CD1c-positive myeloid dendritic cell (primary cell): ENCODE results near the gene SYNE3.

ENCODE experiments used
- DNase-seq: peaks from one replicate; pipeline ENCODE4 v3.0.0-alpha.2; 2016; ENCODE audit errors: extremely low spot score

SYNE3 gene

DNA sequence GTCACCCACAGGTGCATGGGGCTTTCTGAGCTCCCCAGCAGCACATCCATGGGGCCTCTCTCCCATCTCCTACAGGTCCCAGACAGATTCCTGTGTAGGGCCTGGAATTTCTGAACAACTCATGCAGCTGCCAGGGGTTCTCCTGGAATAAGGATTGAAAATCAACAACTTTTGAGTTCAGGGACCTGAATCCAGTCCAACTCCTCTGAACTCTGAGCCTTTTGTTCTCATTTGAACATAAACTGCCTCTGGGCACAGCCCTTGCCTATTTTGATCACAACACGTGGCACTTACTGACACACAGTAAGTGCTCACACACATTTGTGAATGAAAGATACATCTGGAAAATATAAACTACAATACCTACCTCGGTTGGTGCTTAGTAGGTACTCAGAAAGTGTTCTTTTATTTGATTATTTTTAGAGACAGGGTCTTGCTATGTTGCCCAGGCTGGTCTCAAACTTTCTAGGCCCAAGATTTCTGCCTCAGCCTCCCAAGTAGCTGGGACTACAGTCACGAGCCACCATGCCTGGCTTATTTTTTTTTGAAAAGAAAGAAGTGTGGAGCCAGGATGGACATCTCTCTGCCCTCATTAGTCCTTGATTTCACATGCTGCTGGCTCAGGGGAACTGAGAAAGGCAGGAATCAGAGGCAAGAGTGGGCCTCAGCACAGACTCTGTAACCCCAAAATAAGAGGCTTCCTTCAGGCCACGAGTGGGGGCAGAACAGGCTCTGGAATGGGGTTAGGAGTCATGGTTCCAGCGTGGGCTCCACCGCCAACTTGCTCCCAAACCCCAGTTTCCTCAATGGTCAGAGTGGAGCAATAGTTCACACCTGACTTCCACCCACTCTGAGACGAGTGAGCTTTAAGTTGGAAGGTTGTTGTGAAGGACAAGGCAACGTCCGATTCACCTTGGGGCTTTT lies 27.0 kb downstream of the SYNE3 start:
- no peak for DNase-seq

DNA sequence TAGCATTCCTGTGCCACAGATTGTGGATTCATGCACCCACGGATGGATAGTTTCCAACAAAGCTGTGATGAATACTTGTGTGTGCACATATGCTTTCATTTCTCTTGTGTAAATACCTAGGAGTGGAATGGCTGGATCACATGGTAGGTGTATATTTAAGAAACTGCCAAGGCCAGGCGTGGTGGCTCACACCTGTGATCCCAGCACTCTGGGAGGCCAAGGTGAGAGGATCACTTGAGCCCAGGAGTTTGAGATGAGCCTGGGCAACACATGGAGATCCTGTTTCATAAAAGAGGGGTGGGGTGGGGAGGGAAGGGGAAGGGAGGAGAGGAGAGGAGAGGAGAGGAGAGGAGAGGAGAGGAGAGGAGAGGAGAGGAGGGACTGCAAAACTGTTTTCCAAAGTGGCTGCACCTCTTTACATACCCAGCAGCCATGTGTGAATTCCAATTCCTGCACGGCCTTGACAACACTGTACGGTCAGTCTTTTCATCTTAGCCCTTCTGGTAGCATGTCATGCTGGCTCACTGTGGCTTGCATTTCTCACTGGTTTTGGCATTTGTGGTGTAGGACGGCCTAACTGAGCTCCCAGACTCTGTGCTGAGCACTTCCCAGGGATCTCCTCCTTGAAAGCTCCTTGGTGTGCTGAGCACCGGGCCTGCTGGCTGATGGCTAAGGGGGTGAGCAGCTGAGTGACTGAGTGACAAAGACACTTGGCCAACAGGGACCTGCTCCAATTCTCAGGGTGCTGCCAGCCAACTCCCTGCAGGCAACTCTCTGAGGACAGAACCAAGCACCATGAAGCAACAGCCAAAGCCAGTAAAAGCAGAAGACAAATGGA lies 27.9 kb downstream of the SYNE3 start:
- no peak for DNase-seq

DNA sequence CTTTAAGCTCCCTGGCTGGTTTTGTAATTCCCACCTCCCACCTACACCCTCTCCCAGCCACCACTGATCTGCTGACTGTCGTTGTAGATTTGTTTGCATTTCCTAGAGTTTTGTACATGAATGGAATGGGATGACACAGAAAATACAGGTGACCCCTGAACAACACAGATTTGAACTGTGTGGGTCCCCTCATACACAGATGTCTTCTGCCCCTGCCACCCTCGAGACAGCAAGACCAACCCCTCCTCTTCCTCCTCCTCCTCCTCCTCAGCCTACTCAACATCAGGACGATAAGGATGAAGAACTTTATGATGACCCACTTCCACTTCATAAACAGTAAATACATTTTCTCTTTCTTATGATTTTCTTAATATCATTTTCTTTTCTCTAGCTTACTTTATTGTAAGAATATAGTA lies 28.8 kb downstream of the SYNE3 start:
- no peak for DNase-seq

DNA sequence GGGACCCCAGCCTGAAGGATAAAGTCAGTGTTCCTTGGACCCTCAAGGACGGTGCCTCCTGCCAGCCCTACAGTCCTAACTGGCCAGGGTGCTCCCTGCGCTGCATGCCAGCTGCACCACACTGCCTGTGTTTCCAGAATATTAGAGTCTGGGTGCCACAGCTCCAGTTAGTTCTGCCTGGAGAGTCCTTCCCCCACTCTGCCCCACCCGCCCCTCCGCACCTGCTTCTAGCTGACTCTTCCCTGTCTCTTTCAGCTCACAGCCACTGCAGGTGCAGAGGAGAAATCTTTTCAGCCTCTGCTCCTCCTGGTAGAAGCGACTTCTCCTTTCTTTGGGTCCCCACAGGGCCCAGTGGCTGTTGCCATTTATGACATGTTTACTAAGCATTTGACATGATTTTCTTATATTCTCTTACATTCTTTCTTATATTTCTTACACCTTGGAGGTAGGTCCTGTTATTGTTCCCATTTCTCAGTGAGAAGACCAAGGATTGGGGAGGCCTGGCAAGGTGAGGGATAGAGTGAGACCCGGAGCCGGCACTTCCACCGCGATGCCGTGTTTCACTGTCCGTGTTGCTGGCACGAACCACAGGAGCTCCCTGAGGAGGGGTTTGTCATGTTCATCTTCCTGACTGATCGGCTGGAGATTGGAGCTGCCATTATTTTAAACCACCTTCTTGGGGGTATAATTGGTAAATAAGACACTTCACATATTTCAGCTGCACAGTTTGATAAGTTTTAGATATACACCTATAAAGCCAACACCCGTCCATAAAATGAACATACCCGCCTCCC lies 29.4 kb downstream of the SYNE3 start:
- no peak for DNase-seq

DNA sequence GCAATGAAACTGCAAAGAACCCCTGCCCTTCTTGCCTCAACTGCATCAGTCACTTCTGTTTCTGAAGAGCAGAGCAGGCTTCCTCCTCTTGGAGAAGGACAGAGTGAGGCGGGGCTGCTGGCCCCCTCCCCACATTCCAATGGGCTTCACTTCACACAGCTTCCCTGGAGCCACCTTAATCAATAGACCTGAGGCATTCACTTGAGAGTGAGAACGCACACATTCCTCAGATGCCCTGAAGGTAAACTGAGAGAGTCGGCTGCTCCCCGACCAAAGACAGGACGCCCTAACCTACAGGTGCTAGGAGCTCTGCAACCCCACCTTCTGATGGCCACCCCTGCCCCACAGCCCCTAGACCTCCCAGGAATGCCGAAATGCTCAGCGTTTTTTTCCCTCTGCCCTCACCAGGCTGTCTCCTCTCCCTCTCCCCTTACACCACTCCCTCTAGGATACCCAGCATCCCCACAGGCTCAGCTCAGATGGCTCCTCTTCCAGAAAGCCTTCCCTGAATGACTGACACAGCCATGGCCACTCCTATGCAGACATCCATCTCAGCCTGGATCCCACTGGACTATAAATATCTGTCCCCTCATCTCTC lies 31.1 kb downstream of the SYNE3 start:
- no peak for DNase-seq

DNA sequence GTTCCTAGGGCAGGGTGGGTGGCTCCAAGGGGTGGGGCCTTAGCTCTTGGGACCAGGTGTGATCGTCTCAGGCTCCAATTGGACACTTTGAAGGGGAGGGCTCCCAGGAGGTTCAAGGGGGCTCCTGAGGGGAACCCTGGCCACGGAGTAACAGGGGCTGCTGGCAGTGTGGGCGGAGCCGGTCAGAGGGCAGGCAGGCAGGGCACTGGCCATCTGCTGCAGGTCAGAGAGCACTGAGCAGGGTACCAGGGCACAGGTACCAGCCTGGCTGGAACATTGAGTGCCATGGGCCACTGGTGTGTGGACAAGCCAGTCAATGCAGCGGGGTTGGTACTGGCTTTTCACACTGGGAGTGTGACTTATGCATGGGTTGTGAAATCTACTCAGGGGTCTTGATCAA lies 32.2 kb downstream of the SYNE3 start:
- DNase-seq = no peak

DNA sequence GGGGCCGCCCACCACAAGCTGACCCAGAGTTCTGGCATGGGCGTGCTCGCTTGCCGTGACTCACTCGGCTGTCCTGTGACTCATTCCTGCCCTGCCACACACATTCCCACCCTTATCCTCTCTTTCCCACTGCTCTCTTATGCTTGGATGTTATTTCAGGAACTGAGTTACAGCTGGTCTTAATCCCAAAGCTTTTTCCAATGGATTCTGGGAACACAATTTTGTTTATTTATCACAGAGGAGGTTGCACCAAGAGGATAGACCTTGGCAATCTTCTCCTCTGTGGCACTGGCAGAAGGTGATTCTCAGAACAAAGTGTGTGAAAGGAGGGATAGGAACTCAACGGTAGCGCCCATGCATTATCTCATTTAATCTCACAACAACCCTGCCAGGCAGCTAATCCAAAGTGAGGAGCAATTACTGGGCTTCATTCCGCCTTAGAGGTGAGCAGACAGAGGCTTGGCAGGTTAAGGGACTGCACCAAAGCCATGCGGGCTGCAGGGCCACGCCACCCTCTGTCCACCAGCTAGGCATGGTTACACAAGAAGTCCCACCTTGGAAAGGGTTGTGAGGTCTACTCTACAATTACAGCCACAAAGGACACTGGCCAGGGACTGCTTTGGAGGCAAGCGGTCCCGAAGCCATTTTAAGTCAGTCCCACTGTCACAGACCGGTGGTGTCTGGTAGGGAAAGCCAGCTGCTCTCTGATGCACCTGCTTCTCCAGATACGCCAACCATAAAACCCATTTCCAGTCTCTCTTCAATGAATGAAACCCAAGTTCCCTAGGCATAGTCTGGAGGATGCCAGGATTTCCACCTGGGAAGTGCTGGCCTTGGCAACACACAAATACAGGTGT lies 32.9 kb downstream of the SYNE3 start:
- DNase-seq = peak; percentile 62

DNA sequence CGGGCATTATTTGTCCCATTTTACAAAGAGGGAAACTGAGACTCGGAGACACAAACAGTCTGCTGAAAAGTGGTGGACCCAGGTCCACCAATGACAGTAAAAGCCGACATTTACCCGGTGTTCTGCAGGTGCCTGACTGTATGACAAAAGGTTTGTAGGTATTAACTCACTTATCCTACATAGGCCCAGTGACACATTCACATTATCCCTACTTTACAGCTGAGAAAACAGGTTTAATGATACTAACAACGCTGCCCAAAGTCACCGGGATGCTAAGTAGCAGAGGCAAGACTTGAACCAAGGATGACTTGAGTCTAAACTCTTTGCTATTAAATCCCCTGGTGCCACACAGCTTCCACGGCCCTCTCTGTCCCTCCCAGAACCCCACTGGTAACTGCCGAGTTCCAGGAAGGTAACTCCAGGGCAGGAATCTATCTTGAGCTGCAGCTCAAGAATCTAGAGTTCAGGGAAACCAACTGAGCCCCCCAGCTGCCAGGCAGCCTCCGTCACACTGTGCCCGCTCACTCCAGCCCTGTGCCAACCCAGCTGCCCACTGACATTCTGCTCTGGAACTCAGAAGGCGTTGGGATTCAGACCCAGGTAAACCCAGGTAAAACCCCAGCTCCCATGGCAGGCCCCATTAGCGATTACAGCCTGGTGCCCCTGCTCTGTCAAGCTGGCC lies 33.7 kb downstream of the SYNE3 start:
- DNase-seq = no peak

DNA sequence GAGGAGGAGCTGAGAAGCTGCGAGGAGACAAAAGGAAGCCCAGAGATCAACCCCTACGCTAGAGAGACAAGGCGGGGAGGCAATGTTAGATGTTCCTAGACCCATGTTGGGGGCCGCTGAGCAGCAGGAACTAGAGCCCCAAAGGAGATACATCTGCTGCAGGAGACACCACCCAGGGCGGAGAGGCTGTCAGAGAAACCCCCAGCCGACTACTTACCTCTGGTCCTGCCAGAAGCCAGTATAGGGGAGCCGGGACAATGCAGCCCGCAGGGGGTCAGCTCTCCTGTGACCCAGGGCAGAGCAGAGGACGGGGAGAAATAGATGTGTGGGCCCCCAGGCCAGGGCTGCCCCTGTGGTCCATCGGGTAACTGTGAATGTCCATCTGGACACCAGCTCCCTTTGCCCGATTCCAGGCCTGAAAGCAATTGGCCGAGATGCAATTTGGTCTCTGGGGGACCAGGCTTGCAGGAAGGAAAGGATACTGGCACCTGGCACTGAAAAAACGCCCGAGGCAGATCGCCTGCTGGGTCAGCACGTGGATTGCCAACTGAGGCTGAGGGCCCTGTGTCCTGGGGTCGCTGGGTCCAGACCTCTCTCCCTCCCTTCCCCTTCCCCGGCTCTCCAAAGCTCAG lies 34.9 kb downstream of the SYNE3 start:
- DNase-seq = no peak

DNA sequence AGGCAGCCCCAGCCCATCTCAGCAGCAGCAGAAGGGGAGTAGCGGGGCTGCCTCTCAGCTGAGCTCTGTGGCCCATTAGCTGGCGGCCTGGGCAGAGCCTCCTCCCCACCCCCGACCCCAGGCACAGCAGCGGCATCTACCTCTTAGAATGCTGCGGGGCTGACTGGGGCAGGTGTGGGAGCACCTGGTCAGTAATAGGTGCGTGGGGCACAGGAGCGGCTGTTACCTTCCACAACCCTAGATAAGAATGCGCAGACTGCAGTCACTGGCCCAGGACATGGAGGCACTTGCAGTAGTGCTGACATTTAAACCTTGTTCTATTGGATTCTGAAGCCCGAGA lies 35.6 kb downstream of the SYNE3 start:
- DNase-seq = no peak

DNA sequence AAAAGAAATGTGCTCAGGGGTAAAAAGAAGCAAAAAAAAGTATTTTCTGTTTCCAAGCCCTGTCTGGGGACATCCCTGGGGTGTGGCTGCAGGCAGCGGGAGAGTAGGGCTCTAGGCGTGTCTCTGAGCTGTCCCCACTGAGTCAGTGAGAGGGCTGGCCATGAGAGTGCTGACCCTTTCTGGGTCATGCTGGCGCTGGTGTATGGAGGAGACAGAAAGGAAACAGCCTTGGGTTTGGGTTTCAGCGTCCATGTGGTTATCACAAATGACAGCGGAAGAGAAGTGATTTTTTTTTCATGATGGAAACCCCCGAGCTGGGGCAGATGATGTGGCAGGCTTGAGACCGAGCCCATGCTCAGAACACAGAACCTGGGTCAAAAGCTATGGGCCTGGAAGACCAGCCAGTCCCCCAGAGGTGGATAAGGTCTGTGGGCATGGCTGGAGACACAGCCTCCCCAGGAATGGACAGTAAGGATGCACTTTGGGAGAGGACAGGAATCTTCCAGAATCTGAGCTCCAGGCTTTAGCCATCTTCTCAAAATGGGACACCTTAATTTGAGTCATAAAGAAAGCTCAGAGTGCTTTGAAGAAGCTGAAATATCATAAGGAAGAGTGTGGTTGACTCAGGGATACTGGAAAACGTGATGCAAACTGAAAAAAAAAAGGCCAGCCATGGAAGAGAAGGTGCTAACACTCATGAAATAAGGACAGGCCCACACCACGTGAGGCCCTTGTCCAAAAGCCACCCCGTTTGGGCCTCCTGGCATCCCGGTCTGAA lies 36.2 kb downstream of the SYNE3 start:
- no peak for DNase-seq

DNA sequence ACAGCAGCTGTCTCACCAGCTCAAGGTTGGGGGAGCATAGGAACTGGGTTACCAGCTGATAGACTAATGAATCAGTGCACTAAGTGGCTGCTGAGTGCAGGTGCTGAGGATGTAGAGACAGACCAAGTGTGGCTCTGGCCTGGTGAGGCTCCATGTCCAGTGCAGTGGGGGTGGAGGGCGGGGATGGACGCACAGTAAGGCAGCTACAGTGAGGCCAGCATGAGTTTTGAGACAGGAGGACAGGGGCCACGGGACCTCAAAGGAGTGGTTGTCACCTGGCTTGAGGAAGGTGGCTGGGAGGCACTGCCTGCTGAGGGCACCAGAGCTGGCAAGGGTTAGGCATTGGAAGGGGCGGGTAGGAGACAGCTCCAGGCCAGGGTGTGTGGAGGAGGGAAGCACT lies 37.0 kb downstream of the SYNE3 start:
- DNase-seq = no peak

DNA sequence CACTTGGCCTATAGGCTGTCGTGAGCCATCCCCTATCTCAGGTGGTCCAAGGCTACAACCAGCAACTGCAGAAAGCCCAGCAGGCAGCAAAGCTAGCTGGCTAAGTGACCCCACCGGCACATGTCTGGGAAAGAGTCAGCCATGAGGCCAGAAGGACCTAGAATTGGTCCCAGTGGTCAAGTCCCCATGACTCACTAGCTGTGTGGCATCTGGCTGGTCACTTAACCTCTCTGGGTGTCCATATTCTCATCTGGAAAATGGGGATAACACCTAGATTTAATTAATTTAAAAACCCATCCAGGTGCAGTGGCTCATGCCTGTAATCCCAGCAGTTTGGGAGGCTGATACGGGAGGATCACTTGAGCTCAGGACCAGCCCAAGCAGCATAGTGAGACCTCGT lies 37.6 kb downstream of the SYNE3 start:
- DNase-seq = no peak

DNA sequence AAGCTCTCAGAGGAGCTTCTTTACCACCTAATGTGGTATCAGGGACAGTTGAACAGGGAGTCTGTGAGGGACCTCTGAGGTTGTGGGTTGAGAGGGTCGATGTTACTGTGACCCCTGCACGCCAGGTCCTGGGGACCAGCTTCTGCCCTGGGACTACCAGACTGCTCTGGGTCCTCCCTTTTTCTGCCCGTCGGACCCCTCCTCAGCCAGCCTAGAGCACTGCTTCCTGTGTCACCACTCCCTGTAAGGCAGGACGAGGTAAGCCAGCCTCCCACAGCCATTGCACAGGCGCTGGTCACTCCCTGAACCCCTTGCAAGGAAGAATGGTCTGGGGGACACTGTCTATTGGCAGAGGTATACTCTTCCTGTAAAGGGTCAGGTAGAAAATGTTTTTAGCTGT lies 38.1 kb downstream of the SYNE3 start:
- DNase-seq = no peak

DNA sequence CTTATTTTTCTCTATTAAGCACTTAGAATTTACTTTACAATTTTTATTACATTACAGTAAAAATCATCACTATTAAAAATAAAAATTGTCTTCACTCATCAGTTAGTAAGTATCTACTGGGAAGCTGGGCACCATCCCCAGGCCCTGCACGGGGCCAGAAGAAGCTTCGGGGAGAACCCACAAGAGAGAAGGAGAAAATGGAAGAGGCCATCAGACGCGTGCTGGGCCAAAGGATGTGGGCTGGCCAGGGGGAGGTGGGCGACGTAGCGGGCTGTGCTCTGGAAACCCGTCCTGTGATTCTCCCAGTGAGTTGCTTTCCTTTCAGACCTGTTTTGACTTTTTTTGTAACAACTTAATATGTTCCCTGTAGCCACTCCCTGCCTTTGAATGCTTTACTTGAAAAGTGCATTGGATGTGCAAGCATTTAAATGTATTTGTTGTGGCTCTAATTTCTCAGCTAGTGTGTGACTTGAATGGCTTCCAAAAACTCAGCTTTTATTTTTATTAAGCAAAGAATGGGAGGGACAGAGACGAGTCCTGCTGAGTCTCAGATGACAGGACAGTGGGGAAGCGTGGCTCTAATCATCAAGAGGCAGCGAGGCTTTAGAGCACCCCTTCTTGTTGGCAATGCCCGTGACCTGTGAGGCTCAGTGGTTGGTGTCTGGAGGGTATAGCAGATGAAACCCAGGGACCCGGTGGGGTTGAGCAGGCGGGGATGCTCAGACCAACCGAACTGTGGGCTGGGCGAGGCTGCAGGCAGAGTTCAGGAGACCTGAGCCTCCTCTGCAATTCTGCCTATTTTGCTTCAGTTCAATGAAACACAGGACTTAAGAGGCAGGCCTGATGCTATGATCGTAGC lies 38.8 kb downstream of the SYNE3 start:
- DNase-seq = no peak

DNA sequence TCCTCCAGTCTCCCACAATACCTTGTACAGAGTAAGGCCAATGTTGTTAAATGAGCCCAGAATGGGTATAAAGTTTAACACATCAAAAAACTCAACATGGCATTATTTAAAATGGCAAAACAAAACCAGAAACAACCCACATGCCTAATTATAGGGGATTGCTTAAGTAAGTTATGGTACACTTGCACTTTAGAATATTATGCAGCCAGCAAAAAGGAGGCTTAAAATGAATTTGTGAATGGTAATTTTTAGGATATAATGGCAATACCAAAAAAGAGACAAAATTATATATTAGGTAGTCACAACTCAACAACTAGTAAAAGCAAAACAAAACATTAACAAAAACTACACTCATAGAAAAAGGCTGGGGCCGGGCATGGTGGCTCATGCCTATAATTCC lies 39.7 kb downstream of the SYNE3 start:
- DNase-seq = no peak

DNA sequence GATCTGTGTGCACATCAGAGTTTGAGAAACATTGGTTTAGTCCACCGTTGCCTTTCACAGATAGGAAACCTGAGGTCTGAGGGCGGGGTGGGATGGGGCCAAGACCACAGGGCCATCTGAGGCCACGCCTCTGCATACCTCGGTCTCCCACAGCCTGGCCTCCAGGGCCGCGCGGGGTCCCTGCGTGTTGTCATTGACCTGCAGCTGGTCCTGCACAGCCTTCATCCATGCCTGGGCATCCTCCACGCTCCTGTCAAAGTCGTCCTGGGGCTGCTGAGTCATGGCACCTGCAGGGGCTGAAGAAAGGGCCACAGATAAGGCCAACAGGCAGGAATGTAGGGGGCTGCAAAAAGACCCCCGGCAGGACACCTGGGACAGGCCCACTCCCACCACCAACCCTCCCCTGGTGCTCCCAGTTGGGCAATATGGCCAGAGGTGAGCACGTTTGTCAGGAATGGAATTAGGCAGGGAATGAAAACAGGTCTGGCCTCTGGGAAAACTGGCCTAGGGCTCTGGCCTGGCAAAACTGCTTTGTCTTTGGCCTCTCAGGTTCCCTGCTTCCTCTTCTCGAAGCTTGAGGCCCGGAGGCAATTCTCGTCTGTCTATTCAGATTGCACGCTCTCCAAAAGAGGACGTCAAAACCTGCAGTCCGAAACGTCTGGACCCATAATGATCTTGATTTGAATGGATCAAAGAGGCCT lies 40.8 kb downstream of the SYNE3 start:
- no peak for DNase-seq
